ENCODE measurements around the gene TCF7. TPM values are rescaled to one million over a fixed set of nuclear protein-coding genes. Genes with fewer than 3 reads are reported as not detected.
A peak's percentile ranks its signal among the peaks of the same experiment; 100 is the strongest.

TCF7 gene
- total RNA-seq, 1 experiment from 2014 or later = 36.5 TPM

- intact Hi-C loops (cut with micrococcal nuclease; ENCODE audit: unreplicated experiment) = loop anchor here (1.0 to 2.0 kb wide), 5 partner anchors 25 to 114 kb away; no protein-coding TSS in a partner anchor
- Mint-ChIP-seq H3K4me3 (ENCODE audit: unreplicated experiment) (no peak overlapping the region), H3K9me3 (ENCODE audit: unreplicated experiment) (no peaks in the 10 kb centered on the region), H3K36me3 (ENCODE audit: insufficient read depth, unreplicated experiment) (peaks cover 34% of the 10 kb centered on the region), H3K27ac (ENCODE audit: unreplicated experiment) (peak overlapping the region; percentile 30), H3K4me1 (ENCODE audit: low read depth, unreplicated experiment) (peaks cover 22% of the 10 kb centered on the region), H3K27me3 (ENCODE audit: insufficient read depth, unreplicated experiment) (no peaks in the 10 kb centered on the region)
- peaks cover 6% of the 10 kb centered on the region for H3K36me3 ChIP-seq (ENCODE audit: control insufficient read depth, insufficient read depth, low read length)
- ChIA-PET CTCF (interaction anchor here (0.7 to 5.4 kb wide), 12 partner anchors 12 to 149 kb away, joined by 3 to 67 read pairs (median 5); no protein-coding TSS in a partner anchor), POLR2A (interaction anchor here (0.6 kb wide), 1 partner anchor 1018 kb away, joined by 3 read pairs; no protein-coding TSS in a partner anchor)
- no peaks in the 10 kb centered on the region for H3K9me3 ChIP-seq
- DNase-seq = peak; percentile 75 to 76
- H3K4me3 ChIP-seq (ENCODE audit: low read depth, low read length) = no peak overlapping the region
- no TSS peak for BruUV-seq (replicated peaks)
- peak; percentile 79 to 91 for TF ChIP-seq CTCF (IDR thresholded peaks at IDR 0.05; ENCODE audit: insufficient read depth in 1 of 2, low read depth in 1 of 2, low read length in 1 of 2, severe bottlenecking in 1 of 2, unreplicated experiment in 1 of 2)
- H3K4me1 ChIP-seq = peaks cover 30% of the 10 kb centered on the region
- no peaks in the 10 kb centered on the region for H3K27me3 ChIP-seq (replicated peaks; ENCODE audit: control insufficient read depth, insufficient read depth, low read length)
Observed at GRCh38 chr5:134140530-134141201, 26.2 kb downstream of the TCF7 start.

DNA sequence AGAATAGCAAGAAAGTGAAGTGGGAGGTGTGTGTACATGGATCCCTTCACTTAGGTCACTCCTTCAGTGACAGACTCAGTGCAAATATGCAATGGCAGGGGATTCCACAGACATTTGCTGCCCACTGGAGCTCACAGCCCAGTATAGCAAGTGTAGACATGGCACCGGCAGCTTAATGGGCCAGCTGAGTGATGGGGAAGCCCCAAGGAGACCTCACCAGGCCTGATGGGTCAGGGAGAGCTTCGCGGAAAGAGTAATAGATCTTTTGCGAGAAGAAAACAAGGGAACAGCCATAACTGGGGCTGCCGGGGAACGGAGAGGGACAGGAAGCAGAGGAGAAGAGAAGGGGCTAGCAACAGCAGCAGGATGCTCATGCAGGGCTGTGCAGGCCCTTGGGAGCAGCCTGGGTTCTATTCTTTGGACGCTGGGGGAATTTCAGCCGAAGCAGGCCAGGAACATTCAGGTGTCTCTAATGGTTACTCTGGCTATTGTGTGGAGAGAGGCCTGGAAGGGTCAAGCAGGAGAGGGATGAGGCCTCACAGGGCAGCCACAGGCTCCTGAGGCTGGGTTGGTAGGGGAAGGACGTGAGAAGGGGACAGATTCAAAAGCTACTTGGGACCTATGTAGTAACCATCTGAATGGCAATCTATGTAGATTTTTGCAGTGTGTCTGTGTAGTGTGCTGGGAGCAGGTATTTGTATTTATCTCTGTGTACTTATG, 27.0 kb downstream of the TCF7 start:
- Mint-ChIP-seq H3K9me3 (ENCODE audit: unreplicated experiment) (no peaks in the 10 kb centered on the region), H3K27ac (ENCODE audit: unreplicated experiment) (peak overlapping the region; percentile 30), H3K36me3 (ENCODE audit: insufficient read depth, unreplicated experiment) (peaks cover 40% of the 10 kb centered on the region), H3K4me1 (ENCODE audit: low read depth, unreplicated experiment) (peaks cover 22% of the 10 kb centered on the region), H3K27me3 (ENCODE audit: insufficient read depth, unreplicated experiment) (no peaks in the 10 kb centered on the region), H3K4me3 (ENCODE audit: unreplicated experiment) (no peak overlapping the region)
- Histone ChIP-seq H3K9me3 (no peaks in the 10 kb centered on the region), H3K4me3 (ENCODE audit: low read depth, low read length) (no peak overlapping the region), H3K4me1 (peaks cover 30% of the 10 kb centered on the region), H3K27me3 (replicated peaks; ENCODE audit: control insufficient read depth, insufficient read depth, low read length) (no peaks in the 10 kb centered on the region), H3K36me3 (ENCODE audit: control insufficient read depth, insufficient read depth, low read length) (peaks cover 7% of the 10 kb centered on the region)
- DNase-seq = no peak
- peak in 1 of 2 experiments; percentile 13 for TF ChIP-seq CTCF (IDR thresholded peaks at IDR 0.05; ENCODE audit: insufficient read depth in 1 of 2, low read depth in 1 of 2, low read length in 1 of 2, severe bottlenecking in 1 of 2, unreplicated experiment in 1 of 2)
- POLR2A ChIA-PET = no interaction called here
- intact Hi-C loops (cut with micrococcal nuclease; ENCODE audit: unreplicated experiment) = loop anchor here (1.0 to 2.0 kb wide), 2 partner anchors 43 to 115 kb away; no protein-coding TSS in a partner anchor
- CTCF ChIA-PET = interaction anchor here (0.9 to 5.4 kb wide), 11 partner anchors 12 to 148 kb away, joined by 3 to 67 read pairs (median 5); no protein-coding TSS in a partner anchor
- no TSS peak for BruUV-seq (replicated peaks)

- H3K36me3 ChIP-seq (ENCODE audit: control insufficient read depth, insufficient read depth, low read length) = peaks cover 7% of the 10 kb centered on the region
- H3K9me3 ChIP-seq = no peaks in the 10 kb centered on the region
- H3K27me3 Mint-ChIP-seq (ENCODE audit: insufficient read depth, unreplicated experiment) = no peaks in the 10 kb centered on the region
- TF ChIP-seq CTCF (IDR thresholded peaks at IDR 0.05; ENCODE audit: insufficient read depth in 1 of 2, low read depth in 1 of 2, low read length in 1 of 2, severe bottlenecking in 1 of 2, unreplicated experiment in 1 of 2) = no peak
- no peak for DNase-seq
- peaks cover 30% of the 10 kb centered on the region for H3K4me1 ChIP-seq
- H3K4me3 Mint-ChIP-seq (ENCODE audit: unreplicated experiment) = no peak overlapping the region
- intact Hi-C loops (cut with micrococcal nuclease; ENCODE audit: unreplicated experiment) = no loop called here
- no TSS peak for BruUV-seq (replicated peaks)
- no peak overlapping the region for H3K27ac Mint-ChIP-seq (ENCODE audit: unreplicated experiment)
- H3K9me3 Mint-ChIP-seq (ENCODE audit: unreplicated experiment) = no peaks in the 10 kb centered on the region
- POLR2A ChIA-PET = no interaction called here
- H3K36me3 Mint-ChIP-seq (ENCODE audit: insufficient read depth, unreplicated experiment) = peaks cover 41% of the 10 kb centered on the region
- CTCF ChIA-PET = interaction anchor here (1.2 to 5.4 kb wide), 3 partner anchors 94 to 116 kb away, joined by 3 to 67 read pairs (median 4); no protein-coding TSS in a partner anchor
- H3K4me1 Mint-ChIP-seq (ENCODE audit: low read depth, unreplicated experiment) = peaks cover 22% of the 10 kb centered on the region
- H3K27me3 ChIP-seq (replicated peaks; ENCODE audit: control insufficient read depth, insufficient read depth, low read length) = no peaks in the 10 kb centered on the region
- H3K4me3 ChIP-seq (ENCODE audit: low read depth, low read length) = no peak overlapping the region
Observed at GRCh38 chr5:134142052-134142451, 27.6 kb downstream of the TCF7 start.

Data from Caco-2 (cell line).